Spleen (tissue), 7 donors: ENCODE results near the gene NPHP4.

Experiments used
- POLR2A ChIP-seq, 3 donors: fragments of 450-650 bp; IDR thresholded peaks; one replicate each; pipeline ENCODE4 v1.5.1; 2017; ENCODE audit warnings: antibody characterized with exemption in 3 of 3, mild to moderate bottlenecking in 1 of 3
- POLR2AphosphoS5 ChIP-seq, 3 donors: sonication (generic); formaldehyde crosslinking; IDR thresholded peaks; one replicate each; pipeline ENCODE4 v1.5.1; 2017; ENCODE audit warnings: antibody characterized with exemption in 3 of 3
- TF ChIP-seq, protein P1 (sequence below), 11 experiments: fragments of 200-600 bp in 7 of 11; fragments of 450-650 bp in 4 of 11; sonication (generic) in 4 of 11; IDR thresholded peaks in 8 of 11; conservative IDR thresholded peaks in 3 of 11; 1 replicate in 7 of 11; 2 replicates in 4 of 11; pipeline versions ENCODE4 v1.4.0 to v1.8.0; 2016 to 2021; ENCODE audit warnings: antibody characterized with exemption in 11 of 11, inconsistent platforms in 4 of 11, mild to moderate bottlenecking in 1 of 11
- donor health status: DM: no; HTN: no; CAD: no; lungs with moderate emphysema.
- donor health status: DM: no; HTN: no; CAD: no.
- donor health status: DM: no; HTN: no; CAD: no.

- TF ChIP-seq POLR2A (IDR thresholded peaks at IDR 0.05) (no peak), POLR2AphosphoS5 (IDR thresholded peaks at IDR 0.05) (peak in 1 of 3 donors; percentile 9)
- TF ChIP-seq, protein P1, sequence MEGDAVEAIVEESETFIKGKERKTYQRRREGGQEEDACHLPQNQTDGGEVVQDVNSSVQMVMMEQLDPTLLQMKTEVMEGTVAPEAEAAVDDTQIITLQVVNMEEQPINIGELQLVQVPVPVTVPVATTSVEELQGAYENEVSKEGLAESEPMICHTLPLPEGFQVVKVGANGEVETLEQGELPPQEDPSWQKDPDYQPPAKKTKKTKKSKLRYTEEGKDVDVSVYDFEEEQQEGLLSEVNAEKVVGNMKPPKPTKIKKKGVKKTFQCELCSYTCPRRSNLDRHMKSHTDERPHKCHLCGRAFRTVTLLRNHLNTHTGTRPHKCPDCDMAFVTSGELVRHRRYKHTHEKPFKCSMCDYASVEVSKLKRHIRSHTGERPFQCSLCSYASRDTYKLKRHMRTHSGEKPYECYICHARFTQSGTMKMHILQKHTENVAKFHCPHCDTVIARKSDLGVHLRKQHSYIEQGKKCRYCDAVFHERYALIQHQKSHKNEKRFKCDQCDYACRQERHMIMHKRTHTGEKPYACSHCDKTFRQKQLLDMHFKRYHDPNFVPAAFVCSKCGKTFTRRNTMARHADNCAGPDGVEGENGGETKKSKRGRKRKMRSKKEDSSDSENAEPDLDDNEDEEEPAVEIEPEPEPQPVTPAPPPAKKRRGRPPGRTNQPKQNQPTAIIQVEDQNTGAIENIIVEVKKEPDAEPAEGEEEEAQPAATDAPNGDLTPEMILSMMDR (IDR thresholded peaks at IDR 0.05 in 8 of 11, conservative IDR thresholded peaks at IDR 0.05 in 3 of 11) = peak in 8 of 11 experiments; percentile 21 to 62 (median 42)
Measured at GRCh38 chr1:6041432-6042062, 49.3 kb upstream of the NPHP4 start.
